ENCODE data around the gene YARS2. TPM values are rescaled to one million over a fixed set of nuclear protein-coding genes. Genes with fewer than 3 reads are reported as not detected.

YARS2 gene
- total and polyA plus RNA-seq, 9 of the 15 experiments (the other 6 are each of a cell fraction or from before 2014, with no cell fraction given), result 15.2 to 40.9 (median 28.7) TPM

- intact Hi-C loops (cut with micrococcal nuclease), result no loop called here
- ChIA-PET POLR2A (no interaction called here), CTCF (ENCODE audit: low intra/inter-chr PET ratio) (no interaction called here)
- DNase-seq (ENCODE audit: extremely low read depth in 1 of 4, low spot score in 3 of 4), result no peak
- BruUV-seq (replicated peaks), result no TSS peak
- TF ChIP-seq CREB5 (CRISPR knock-in tag; IDR thresholded peaks at IDR 0.05), result no peak
- TF ChIP-seq NR2C2 (CRISPR knock-in tag; IDR thresholded peaks at IDR 0.05), result no peak
- no peak for TF ChIP-seq NR2C2 (tag; IDR thresholded peaks at IDR 0.05)
- Histone ChIP-seq H3K9me1 (ENCODE audit: control insufficient read depth, insufficient read depth, low read length) (no peaks in the 10 kb centered on the region), H3K27me3 (ENCODE audit: control insufficient read depth in 2 of 2, insufficient read depth in 2 of 2, low read length in 2 of 2) (peaks cover 0 to 2% of the 10 kb centered on the region in 2 experiments; a peak in 2 of 5 replicates), H3K36me3 (ENCODE audit: control insufficient read depth, insufficient read depth, low read length) (no peaks in the 10 kb centered on the region), H3K9ac (ENCODE audit: insufficient read depth in 1 of 2, low read depth in 2 of 2, low read length in 2 of 2) (no peak overlapping the region), H3K4me1 (replicated peaks in 1 of 2; ENCODE audit: control insufficient read depth in 2 of 2, insufficient read depth in 2 of 2, low read length in 2 of 2) (no peaks in the 10 kb centered on the region), H3K79me2 (ENCODE audit: control insufficient read depth, insufficient read depth, low read length) (no peaks in the 10 kb centered on the region), H3K27ac (ENCODE audit: extremely low read depth, low read depth, low read length) (no peak overlapping the region), H3K4me2 (ENCODE audit: insufficient read depth, low read length) (no peak overlapping the region), H4K20me1 (replicated peaks; ENCODE audit: control insufficient read depth, insufficient read depth, low read length) (no peaks in the 10 kb centered on the region), H3K4me3 (no peak overlapping the region), H2AFZ (ENCODE audit: low read depth, low read length) (no peak overlapping the region), H3K9me3 (replicated peaks; ENCODE audit: control insufficient read depth, insufficient read depth, low read depth, low read length) (no peaks in the 10 kb centered on the region)
- ATAC-seq, result no peak
- in situ Hi-C loops (cut with MboI), result no loop called here
- 6% methylated on average over 3 of the region's 3 CpGs for WGBS (ENCODE audit: insufficient coverage, low coverage, missing lambda C conversion rate)
- FAIRE-seq, result no peak
Observed at GRCh38 chr12:32783029-32783428, 27.3 kb upstream of the YARS2 start.

GRCh38 chr12:32780071-32780470 is 24.4 kb upstream of the YARS2 start:
- Histone ChIP-seq H3K79me2 (ENCODE audit: control insufficient read depth, insufficient read depth, low read length) (no peaks in the 10 kb centered on the region), H3K9me1 (ENCODE audit: control insufficient read depth, insufficient read depth, low read length) (no peaks in the 10 kb centered on the region), H2AFZ (ENCODE audit: low read depth, low read length) (no peak overlapping the region), H3K27ac (ENCODE audit: extremely low read depth, low read depth, low read length) (no peak overlapping the region), H4K20me1 (replicated peaks; ENCODE audit: control insufficient read depth, insufficient read depth, low read length) (no peaks in the 10 kb centered on the region), H3K9ac (ENCODE audit: insufficient read depth in 1 of 2, low read depth in 2 of 2, low read length in 2 of 2) (no peak overlapping the region), H3K36me3 (ENCODE audit: control insufficient read depth, insufficient read depth, low read length) (no peaks in the 10 kb centered on the region), H3K27me3 (ENCODE audit: control insufficient read depth in 2 of 2, insufficient read depth in 2 of 2, low read length in 2 of 2) (peaks cover 0 to 2% of the 10 kb centered on the region in 2 experiments; a peak in 1 of 5 replicates), H3K4me3 (no peak overlapping the region), H3K9me3 (replicated peaks; ENCODE audit: control insufficient read depth, insufficient read depth, low read depth, low read length) (no peaks in the 10 kb centered on the region), H3K4me2 (ENCODE audit: insufficient read depth, low read length) (no peak overlapping the region), H3K4me1 (replicated peaks in 1 of 2; ENCODE audit: control insufficient read depth in 2 of 2, insufficient read depth in 2 of 2, low read length in 2 of 2) (no peaks in the 10 kb centered on the region)
- FAIRE-seq (no peak), ATAC-seq (no peak), DNase-seq (ENCODE audit: extremely low read depth in 1 of 4, low spot score in 3 of 4) (no peak)
- TF ChIP-seq RUNX1 (IDR thresholded peaks at IDR 0.05; ENCODE audit: low read depth) (no peak), SAP30 (IDR thresholded peaks at IDR 0.05; ENCODE audit: borderline replicate concordance, insufficient read depth, low read depth, low read length, poor library complexity, severe bottlenecking) (no peak), ZNF75A (CRISPR knock-in tag; IDR thresholded peaks at IDR 0.05) (no peak), STAG1 (CRISPR knock-in tag; IDR thresholded peaks at IDR 0.05; ENCODE audit: borderline replicate concordance) (no peak), NR2F6 (CRISPR knock-in tag; IDR thresholded peaks at IDR 0.05) (no peak), SRSF1 (IDR thresholded peaks at IDR 0.05; ENCODE audit: low read depth, low read length) (no peak), ZBTB34 (CRISPR knock-in tag; IDR thresholded peaks at IDR 0.05) (no peak), SRF (CRISPR knock-in tag; IDR thresholded peaks at IDR 0.05) (no peak), DPF2 (IDR thresholded peaks at IDR 0.05) (no peak), KDM5B (IDR thresholded peaks at IDR 0.05; ENCODE audit: insufficient replicate concordance, low read depth, low read length) (no peak), MEF2D (tag; conservative IDR thresholded peaks at IDR 0.05; ENCODE audit: low read depth) (no peak), HNRNPH1 (optimal IDR thresholded peaks at IDR 0.05; ENCODE audit: low read depth, low read length) (no peak)
- WGBS (ENCODE audit: insufficient coverage, low coverage, missing lambda C conversion rate), result 0% methylated on average over 1 of the region's 1 CpG
- no TSS peak for BruUV-seq (replicated peaks)
- POLR2A ChIA-PET, result interaction anchor here (1.1 kb wide), 1 partner anchor 23 kb away, joined by 3 read pairs; no protein-coding TSS in a partner anchor
- in situ Hi-C loops (cut with MboI) (no loop called here), intact Hi-C loops (cut with micrococcal nuclease) (no loop called here)
- CTCF ChIA-PET (ENCODE audit: low intra/inter-chr PET ratio), result no interaction called here

Measured in K562 (cell line).